CD4-positive, alpha-beta T cell treated with Interleukin-21 for 1 hour (primary cell): ENCODE data around the gene RNF31.
"Not testable (repeated sequence)": the region's sequence is repeated elsewhere in the genome, so short reads cannot be mapped to it uniquely, and the experiment has no call there.

Source experiments
- DNase-seq: peaks from one replicate; pipeline ENCODE4 v3.0.0-alpha.2; 2020

Gene RNF31

GRCh38 chr14:24146978-24147760 is at the start of gene RNF31:
Gene RNF31, plus strand, starts transcription at chr14:24147498. Its CDS starts 201 bp downstream, at chr14:24147699.
- peak; percentile 97 for DNase-seq

GRCh38 chr14:24098229-24098926 is 48.9 kb upstream of the RNF31 start:
- no peak for DNase-seq

GRCh38 chr14:24098927-24099813 is 48.1 kb upstream of the RNF31 start:
- no peak for DNase-seq

DNA sequence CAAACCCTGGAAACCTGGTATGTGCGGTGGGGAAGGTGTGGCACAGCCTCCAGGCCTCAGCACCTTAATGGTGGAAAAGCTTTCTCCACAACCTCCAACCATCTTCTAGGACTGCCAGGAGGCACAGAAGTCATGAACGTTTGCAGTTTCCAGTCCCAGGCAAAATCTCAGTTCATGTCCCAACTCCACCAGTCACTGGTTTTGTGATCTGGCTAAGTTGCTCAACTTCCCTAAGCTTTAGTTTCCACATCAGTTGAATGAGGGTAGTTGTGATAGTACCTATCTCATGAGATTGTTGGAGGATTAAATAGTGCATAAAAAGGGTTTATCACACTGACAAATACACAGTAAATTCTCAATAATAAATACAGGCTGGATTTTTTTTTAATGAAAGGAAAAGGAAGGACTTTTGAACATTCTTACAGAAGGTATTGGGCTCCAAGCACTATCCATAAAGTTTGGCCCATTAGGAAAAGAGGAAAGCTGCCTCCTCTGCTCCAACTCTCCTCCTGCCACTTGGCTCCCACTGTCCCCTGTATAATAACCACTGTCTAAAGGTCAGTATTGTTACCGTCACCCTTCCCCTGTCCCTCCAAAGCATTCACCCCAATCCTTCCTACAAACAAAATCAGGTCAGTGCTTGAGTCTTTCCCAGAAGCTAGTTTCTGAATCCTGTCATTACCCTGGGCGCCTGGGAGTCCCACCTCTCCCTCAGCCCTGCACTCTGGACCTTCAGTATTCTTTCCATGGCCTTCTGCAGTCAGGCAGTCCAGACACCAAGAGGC is 46.9 kb upstream of the RNF31 start:
- DNase-seq = no peak

DNA sequence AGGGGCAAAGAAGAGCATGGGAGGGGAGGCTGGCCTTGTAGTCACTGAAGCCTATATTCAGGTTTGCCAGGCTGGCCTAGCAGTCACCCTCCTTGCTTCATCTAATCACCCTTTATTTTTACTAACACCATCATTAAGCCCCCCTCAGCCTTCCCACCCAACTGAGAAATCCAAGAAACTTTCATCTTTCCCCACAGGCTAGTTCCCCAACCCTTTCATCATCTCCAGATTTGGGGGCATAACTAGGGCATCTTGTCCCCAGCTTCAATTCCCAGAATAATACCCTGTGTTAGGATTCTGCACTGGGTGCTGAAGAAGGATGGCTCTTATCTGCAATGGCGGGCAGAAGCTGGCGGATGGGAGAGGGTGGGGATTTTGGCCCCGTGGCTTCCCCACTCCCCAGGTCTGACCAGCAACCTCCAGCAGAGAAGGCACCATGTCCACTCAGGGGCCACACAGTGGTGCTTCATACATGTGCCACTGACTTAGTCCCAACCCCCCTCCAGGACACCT is 46.3 kb upstream of the RNF31 start:
- no peak for DNase-seq

DNA sequence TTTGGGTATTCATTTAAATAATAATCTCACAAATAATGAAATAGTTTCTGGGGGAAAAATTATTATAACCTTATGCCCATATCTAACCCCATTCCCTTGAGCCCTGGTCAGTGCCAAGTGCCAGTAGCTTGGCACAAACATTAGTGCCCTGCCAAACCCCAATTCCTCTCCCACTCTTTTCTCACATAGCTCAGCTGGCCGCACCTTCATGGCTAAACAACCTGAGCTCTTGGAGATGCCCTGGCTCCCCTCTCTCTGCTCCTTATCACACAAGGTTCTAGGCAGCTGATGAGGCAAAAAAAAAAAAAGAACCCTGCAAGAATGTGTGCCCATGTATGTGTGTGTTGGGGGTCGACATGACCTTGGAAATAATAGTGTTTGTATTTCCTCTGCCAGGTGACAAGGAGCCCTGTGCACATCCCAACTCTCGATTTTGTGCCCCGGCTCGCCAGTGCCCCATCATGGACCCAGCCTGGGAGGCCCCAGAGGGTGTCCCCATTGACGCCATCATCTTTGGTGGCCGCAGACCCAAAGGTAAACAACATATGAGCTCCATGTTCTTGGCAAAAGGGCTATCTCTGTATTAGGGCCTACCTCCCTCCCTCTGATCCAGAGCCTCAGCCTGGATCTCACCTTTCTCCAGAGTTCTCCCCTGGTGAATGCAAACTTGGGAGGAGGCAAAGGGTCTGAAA is 44.8 kb upstream of the RNF31 start:
- no peak for DNase-seq

DNA sequence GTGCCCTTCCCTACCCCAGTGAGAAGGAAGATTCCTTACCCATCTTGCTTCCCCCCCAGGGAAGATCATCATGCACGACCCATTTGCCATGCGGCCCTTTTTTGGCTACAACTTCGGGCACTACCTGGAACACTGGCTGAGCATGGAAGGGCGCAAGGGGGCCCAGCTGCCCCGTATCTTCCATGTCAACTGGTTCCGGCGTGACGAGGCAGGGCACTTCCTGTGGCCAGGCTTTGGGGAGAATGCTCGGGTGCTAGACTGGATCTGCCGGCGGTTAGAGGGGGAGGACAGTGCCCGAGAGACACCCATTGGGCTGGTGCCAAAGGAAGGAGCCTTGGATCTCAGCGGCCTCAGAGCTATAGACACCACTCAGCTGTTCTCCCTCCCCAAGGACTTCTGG is 43.8 kb upstream of the RNF31 start:
- DNase-seq = no peak

- not testable (repeated sequence) for DNase-seq
Observed at GRCh38 chr14:24105609-24106239, 41.6 kb upstream of the RNF31 start.

DNA sequence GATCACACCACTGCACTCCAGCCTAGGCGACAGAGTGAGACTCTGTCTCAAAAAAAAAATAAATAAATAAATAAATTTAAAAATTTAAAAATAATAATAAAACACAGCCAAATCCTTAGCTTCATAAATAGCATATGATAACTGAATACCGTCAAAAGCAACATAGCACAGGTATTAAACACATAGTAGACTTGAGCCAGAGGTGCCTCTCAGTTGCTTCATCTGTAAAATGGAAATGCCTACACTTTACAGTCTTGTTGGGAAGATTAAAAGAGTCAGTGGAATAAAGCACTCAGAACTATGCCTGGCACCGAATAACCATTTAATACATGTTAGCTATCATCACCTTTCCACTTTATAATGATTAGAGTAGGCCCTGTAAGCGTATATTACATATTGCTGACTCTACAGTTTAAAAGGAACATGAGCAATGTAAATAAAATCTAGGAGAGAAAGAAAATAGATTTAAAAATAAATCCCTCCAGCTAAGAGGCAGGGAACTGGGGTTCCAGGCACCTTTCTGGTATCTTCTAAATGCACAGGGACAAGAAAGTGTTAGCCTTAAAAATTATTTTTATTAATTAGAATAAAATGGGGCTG is 40.5 kb upstream of the RNF31 start:
- no peak for DNase-seq

DNA sequence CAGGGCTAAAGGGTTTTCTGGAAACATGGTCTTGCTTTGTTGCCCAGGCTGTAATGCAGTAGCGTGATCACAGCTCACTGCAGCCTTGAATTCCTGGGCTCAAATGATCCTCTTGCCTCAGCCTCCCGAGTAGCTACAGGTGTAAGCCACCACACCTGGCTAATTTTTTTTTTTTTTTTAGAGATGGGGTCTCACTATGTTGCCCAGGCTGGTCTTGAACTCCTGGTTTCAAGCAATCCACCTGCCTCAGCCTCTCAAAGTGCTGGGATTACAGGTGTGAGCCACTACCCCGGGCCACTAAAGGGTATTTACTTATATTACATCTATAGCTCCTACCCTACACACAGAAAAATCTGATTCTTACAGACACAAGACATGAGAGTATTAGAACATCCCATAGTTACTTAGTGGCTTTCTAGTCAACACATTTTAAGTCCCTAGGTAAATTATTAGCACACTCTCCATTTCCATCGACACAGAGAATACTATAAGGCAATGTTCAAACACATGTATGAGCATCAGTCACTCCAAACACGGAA is 38.9 kb upstream of the RNF31 start:
- no peak for DNase-seq

GRCh38 chr14:24110060-24110459 is 37.2 kb upstream of the RNF31 start:
- DNase-seq = no peak

DNA sequence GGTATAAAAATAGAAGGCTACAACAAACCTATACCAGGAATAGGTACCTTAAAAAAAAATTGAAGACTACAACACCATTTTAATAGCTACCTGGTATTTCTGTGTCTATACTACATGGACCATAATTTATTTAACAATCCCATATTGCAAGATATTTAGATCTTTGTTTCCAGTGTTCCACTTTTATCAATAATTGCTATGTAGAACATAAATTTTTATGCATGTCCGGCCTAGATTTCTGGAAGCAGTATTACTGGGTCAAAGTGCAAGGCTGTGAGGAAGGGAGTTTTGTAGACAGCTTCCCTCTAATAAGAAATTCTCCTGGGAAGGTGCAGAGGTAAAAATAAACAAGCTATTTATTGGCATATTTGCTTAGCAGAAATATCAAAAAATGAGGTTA is 36.8 kb upstream of the RNF31 start:
- no peak for DNase-seq

GRCh38 chr14:24113379-24113800 is 33.9 kb upstream of the RNF31 start:
- DNase-seq = peak; percentile 15

GRCh38 chr14:24113801-24114531 is 33.3 kb upstream of the RNF31 start:
- peak; percentile 88 for DNase-seq

GRCh38 chr14:24114532-24115421 is 32.5 kb upstream of the RNF31 start, which contains the start of the genes DCAF11 and NRL:
Gene DCAF11, plus strand, starts transcription at chr14:24114777. Its CDS starts 818 bp downstream, at chr14:24115595.
Gene NRL, minus strand, starts transcription at chr14:24114949. Its CDS starts 32,101 bp downstream, at chr14:24082848.
- peak; percentile 100 for DNase-seq

GRCh38 chr14:24115422-24116127 is 31.7 kb upstream of the RNF31 start:
- no peak for DNase-seq

DNA sequence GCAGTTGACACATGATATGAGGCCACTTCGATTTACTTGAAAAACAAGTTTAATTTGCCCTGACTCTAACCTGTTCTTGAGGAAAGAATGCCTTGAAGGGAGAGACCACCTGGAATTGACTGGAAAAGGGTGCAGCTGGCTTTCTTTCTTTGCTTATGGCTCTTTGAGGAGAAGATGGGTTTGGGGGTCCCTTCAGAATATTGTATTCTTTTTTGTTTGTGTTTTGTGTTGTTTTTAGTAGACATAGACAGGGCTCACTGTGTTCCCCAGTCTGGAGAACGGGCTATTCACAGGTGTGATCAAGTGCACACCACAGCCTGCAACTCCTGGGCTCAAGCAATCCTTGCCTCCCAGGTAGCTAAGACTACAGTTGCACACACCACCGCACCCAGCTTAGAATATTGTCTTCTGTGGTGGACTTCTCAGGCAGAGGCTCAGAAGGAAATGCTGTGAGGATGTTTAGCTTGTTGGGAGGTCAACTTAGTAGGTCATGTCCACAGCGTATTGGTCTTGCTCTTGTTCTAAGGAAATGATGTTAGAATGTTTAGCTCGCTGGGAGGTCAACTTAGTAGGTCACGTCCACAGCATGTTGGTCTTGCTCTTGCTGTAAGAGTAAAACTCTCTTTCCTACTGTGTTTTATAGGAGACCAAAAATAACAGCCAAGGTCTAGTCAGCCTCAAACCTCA is 31.0 kb upstream of the RNF31 start:
- DNase-seq = no peak
